GM19099 (cell line): Measurements from ENCODE around the gene UCHL3.

Experiments
- POLR2A ChIP-seq: IDR thresholded peaks from 3 replicates; pipeline ENCODE4 v1.6.1; 2011; ENCODE audit warnings: low read depth; ENCODE audit not compliant: insufficient read length; ENCODE audit errors: extremely low read depth

The UCHL3 gene

GRCh38 chr13:75581874-75582640 lies 32.5 kb downstream of the UCHL3 start:
- no peak for TF ChIP-seq POLR2A

- TF ChIP-seq POLR2A = no peak
These were observed 33.5 kb downstream of the UCHL3 start for GRCh38 chr13:75583091-75583490.

- no peak for TF ChIP-seq POLR2A
These were observed 35.6 kb downstream of the UCHL3 start for GRCh38 chr13:75585153-75585552.

GRCh38 chr13:75587679-75588078 lies 38.1 kb downstream of the UCHL3 start:
- TF ChIP-seq POLR2A = no peak

GRCh38 chr13:75596657-75597182 lies 47.1 kb downstream of the UCHL3 start:
- no peak for TF ChIP-seq POLR2A

GRCh38 chr13:75600371-75600770 lies 50.8 kb downstream of the UCHL3 start:
- no peak for TF ChIP-seq POLR2A

GRCh38 chr13:75603038-75603437 lies 53.4 kb downstream of the UCHL3 start:
- TF ChIP-seq POLR2A = no peak

- no peak for TF ChIP-seq POLR2A
These were observed 57.9 kb downstream of the UCHL3 start for GRCh38 chr13:75607447-75607846.

- TF ChIP-seq POLR2A = no peak
These were observed 60.9 kb downstream of the UCHL3 start for GRCh38 chr13:75610466-75610865.

- TF ChIP-seq POLR2A = no peak
These were observed 62.8 kb downstream of the UCHL3 start for GRCh38 chr13:75612354-75612753.

- no peak for TF ChIP-seq POLR2A
These were observed 67.6 kb downstream of the UCHL3 start for GRCh38 chr13:75617230-75617629.

GRCh38 chr13:75618308-75618707 lies 68.7 kb downstream of the UCHL3 start:
- TF ChIP-seq POLR2A = no peak

- no peak for TF ChIP-seq POLR2A
These were observed 70.4 kb downstream of the UCHL3 start for GRCh38 chr13:75620020-75620419.

- no peak for TF ChIP-seq POLR2A
These were observed 71.6 kb downstream of the UCHL3 start for GRCh38 chr13:75621147-75621546.

GRCh38 chr13:75628801-75629200 lies 79.2 kb downstream of the UCHL3 start:
- TF ChIP-seq POLR2A = no peak

GRCh38 chr13:75633285-75633684 lies 83.7 kb downstream of the UCHL3 start:
- TF ChIP-seq POLR2A = no peak

GRCh38 chr13:75635101-75635827 lies 85.7 kb downstream of the UCHL3 start:
- TF ChIP-seq POLR2A = no peak

GRCh38 chr13:75635828-75636435 lies 86.3 kb downstream of the UCHL3 start, which contains the start of gene LMO7:
Gene LMO7 (plus strand): TSS chr13:75636330. CDS start chr13:75636658, 328 bp downstream.
- no peak for TF ChIP-seq POLR2A
